Liver (tissue), 3 donors: ENCODE results near the gene ARPC4.

Source experiments
- CTCF ChIP-seq: fragments of 150-350 bp; IDR thresholded peaks from 2 replicates; pipeline ENCODE4 v1.5.1; 2017; ENCODE audit warnings: improper control_type of control experiment, low read depth, low read length; ENCODE audit not compliant: missing input control
- RAD21 ChIP-seq, 2 donors: IDR thresholded peaks; 2 replicates each; pipeline ENCODE4 v1.6.1; 2016; ENCODE audit warnings: antibody characterized with exemption in 2 of 2, mild to moderate bottlenecking in 2 of 2
- RXRA ChIP-seq, 2 donors: IDR thresholded peaks; 2 replicates each; pipeline ENCODE4 v1.6.1; 2017 to 2018; ENCODE audit warnings: antibody characterized with exemption in 2 of 2, mild to moderate bottlenecking in 1 of 2
- SP1 ChIP-seq: IDR thresholded peaks from 2 replicates; pipeline ENCODE4 v1.6.1; 2018; ENCODE audit warnings: antibody characterized with exemption, mild to moderate bottlenecking
- TAF1 ChIP-seq: conservative IDR thresholded peaks from 2 replicates; pipeline ENCODE4 v1.6.1; 2016; ENCODE audit warnings: antibody characterized with exemption, mild to moderate bottlenecking
- YY1 ChIP-seq: IDR thresholded peaks from 2 replicates; pipeline ENCODE4 v1.6.1; 2016; ENCODE audit warnings: antibody characterized with exemption, mild to moderate bottlenecking
- donor health status: healthy.
- donor health status: healthy.

- no peak for TF ChIP-seq CTCF
- no peak for TF ChIP-seq SP1
- TF ChIP-seq TAF1, result no peak
- no peak for TF ChIP-seq YY1
- no peak for TF ChIP-seq RXRA (IDR thresholded peaks at IDR 0.05)
- no peak for TF ChIP-seq RAD21 (IDR thresholded peaks at IDR 0.05)
These were observed 24.6 kb upstream of the ARPC4 start for GRCh38 chr3:9768141-9768775.
